ENCODE results near the gene OR5K3. TPM values are rescaled to one million over a fixed set of nuclear protein-coding genes. Genes with fewer than 3 reads are reported as not detected.
"Not testable (repeated sequence)": the region's sequence is repeated elsewhere in the genome, so short reads cannot be mapped to it uniquely, and the experiment has no call there.

Gene OR5K3
- total RNA-seq, 2 donors from 2014 or later = not detected

DNA sequence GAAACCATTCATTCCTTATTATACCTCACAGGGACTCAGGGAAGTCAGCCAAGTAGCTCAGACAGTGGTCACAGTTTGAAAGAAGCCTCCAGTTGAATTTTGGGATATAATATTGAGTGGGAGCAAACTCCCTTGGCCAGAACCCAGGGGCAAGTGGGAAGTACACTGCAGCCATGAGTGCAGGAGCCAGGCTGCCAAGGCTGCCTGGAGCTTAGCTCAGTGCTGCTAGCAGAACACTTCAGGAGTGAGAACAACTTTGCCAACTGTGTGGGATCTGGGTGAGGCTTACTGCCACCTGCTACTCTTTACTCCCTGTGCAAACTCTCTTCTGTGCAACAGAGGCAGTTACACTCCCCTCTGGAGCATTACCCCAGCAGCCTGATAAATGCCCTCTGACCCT, 4.6 kb downstream of the OR5K3 start:
- H3K27ac Mint-ChIP-seq = no peak overlapping the region
- Histone ChIP-seq H3K4me1 (ENCODE audit: control insufficient read depth, insufficient read depth, low read length) (no peaks in the 10 kb centered on the region), H3K9ac (ENCODE audit: extremely low read depth, low read length, poor library complexity, severe bottlenecking) (no peak overlapping the region), H3K4me3 (ENCODE audit: low read length) (no peak overlapping the region), H3K27ac (ENCODE audit: low read depth, low read length) (no peak overlapping the region), H3K9me3 (ENCODE audit: control insufficient read depth, low read length) (peaks cover 19% of the 10 kb centered on the region), H3K27me3 (ENCODE audit: control insufficient read depth, insufficient read depth, low read length, poor library complexity, severe bottlenecking) (no peaks in the 10 kb centered on the region), H3K36me3 (ENCODE audit: control insufficient read depth, insufficient read depth, low read length) (no peaks in the 10 kb centered on the region)
- no peaks in the 10 kb centered on the region for H3K27me3 Mint-ChIP-seq (ENCODE audit: insufficient read depth)
- H3K4me1 Mint-ChIP-seq = no peaks in the 10 kb centered on the region
- no peak overlapping the region for H3K4me3 Mint-ChIP-seq
- H3K36me3 Mint-ChIP-seq (ENCODE audit: low read depth) = peaks cover 2% of the 10 kb centered on the region
- TF ChIP-seq, protein P1, sequence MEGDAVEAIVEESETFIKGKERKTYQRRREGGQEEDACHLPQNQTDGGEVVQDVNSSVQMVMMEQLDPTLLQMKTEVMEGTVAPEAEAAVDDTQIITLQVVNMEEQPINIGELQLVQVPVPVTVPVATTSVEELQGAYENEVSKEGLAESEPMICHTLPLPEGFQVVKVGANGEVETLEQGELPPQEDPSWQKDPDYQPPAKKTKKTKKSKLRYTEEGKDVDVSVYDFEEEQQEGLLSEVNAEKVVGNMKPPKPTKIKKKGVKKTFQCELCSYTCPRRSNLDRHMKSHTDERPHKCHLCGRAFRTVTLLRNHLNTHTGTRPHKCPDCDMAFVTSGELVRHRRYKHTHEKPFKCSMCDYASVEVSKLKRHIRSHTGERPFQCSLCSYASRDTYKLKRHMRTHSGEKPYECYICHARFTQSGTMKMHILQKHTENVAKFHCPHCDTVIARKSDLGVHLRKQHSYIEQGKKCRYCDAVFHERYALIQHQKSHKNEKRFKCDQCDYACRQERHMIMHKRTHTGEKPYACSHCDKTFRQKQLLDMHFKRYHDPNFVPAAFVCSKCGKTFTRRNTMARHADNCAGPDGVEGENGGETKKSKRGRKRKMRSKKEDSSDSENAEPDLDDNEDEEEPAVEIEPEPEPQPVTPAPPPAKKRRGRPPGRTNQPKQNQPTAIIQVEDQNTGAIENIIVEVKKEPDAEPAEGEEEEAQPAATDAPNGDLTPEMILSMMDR (conservative IDR thresholded peaks at IDR 0.05) = no peak
- H3K9me3 Mint-ChIP-seq = peaks cover 30% of the 10 kb centered on the region
- no peak for DNase-seq

DNA sequence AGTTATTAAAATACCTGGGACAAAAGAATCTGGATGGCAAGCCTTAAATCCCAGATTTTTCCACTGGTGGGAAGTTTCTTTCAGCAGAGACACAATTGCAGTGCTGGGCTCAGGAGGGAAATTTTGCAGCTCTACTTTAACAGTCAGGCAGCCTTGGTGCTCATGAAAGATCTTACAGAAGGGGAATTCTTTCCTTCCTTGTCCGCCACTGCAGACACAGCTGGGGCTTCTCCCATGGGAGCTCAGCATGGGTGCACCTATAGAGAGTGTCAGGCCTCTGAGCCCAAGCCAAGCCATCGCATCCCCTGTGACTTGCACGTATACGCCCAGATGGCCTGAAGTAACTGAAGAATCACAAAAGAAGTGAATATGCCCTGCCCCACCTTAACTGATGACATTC, 6.0 kb downstream of the OR5K3 start:
- H3K36me3 ChIP-seq (ENCODE audit: control insufficient read depth, insufficient read depth, low read length); H3K9ac ChIP-seq (ENCODE audit: extremely low read depth, low read length, poor library complexity, severe bottlenecking); H3K4me1 ChIP-seq (ENCODE audit: control insufficient read depth, insufficient read depth, low read length); H3K36me3 Mint-ChIP-seq (ENCODE audit: low read depth); H3K27me3 Mint-ChIP-seq (ENCODE audit: insufficient read depth); H3K27ac Mint-ChIP-seq; H3K27me3 ChIP-seq (ENCODE audit: control insufficient read depth, insufficient read depth, low read length, poor library complexity, severe bottlenecking); H3K27ac ChIP-seq (ENCODE audit: low read depth, low read length); H3K4me3 ChIP-seq (ENCODE audit: low read length); H3K4me1 Mint-ChIP-seq; H3K4me3 Mint-ChIP-seq: not testable (repeated sequence)
- H3K9me3 ChIP-seq (ENCODE audit: control insufficient read depth, low read length) = peaks cover 19% of the 10 kb centered on the region
- WGBS, 2 experiments (ENCODE audit: insufficient coverage in 1 of 2, insufficient read length in 1 of 2) = 89% methylated on average over 3 of the region's 4 CpGs; no CpG with 5 or more reads in 1 of the 2 experiments
- peak; percentile 55 for DNase-seq
- H3K9me3 Mint-ChIP-seq = peaks cover 32% of the 10 kb centered on the region

DNA sequence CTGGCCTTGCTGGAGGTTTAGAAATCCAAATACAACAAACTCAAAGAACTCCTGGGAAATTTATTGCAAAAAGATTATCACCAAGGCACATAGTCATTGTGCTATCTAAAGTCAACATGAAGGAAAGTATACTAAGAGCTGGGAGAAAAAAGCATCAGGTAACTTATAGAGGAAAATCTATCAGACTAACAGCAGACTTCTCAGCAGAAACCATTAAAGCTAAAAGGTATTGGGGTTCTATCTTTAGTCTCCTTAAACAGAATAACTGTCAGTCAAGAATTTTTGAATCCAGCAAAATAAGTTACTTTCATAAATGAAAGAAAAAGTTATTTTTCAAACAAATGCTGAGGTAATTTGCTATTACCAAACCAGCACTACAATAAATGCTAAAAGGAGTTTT, 8.0 kb downstream of the OR5K3 start:
- Histone ChIP-seq H3K4me1 (ENCODE audit: control insufficient read depth, insufficient read depth, low read length) (no peaks in the 10 kb centered on the region), H3K9ac (ENCODE audit: extremely low read depth, low read length, poor library complexity, severe bottlenecking) (no peak overlapping the region), H3K27ac (ENCODE audit: low read depth, low read length) (no peak overlapping the region), H3K9me3 (ENCODE audit: control insufficient read depth, low read length) (peaks cover 25% of the 10 kb centered on the region), H3K4me3 (ENCODE audit: low read length) (no peak overlapping the region), H3K36me3 (ENCODE audit: control insufficient read depth, insufficient read depth, low read length) (no peaks in the 10 kb centered on the region), H3K27me3 (ENCODE audit: control insufficient read depth, insufficient read depth, low read length, poor library complexity, severe bottlenecking) (no peaks in the 10 kb centered on the region)
- Mint-ChIP-seq H3K36me3 (ENCODE audit: low read depth) (peaks cover 2% of the 10 kb centered on the region), H3K27me3 (ENCODE audit: insufficient read depth) (no peaks in the 10 kb centered on the region), H3K4me3 (no peak overlapping the region), H3K4me1 (no peaks in the 10 kb centered on the region), H3K27ac (no peak overlapping the region), H3K9me3 (peaks cover 42% of the 10 kb centered on the region)
- no peak for DNase-seq
- TF ChIP-seq, protein P1 (conservative IDR thresholded peaks at IDR 0.05) = no peak

DNA sequence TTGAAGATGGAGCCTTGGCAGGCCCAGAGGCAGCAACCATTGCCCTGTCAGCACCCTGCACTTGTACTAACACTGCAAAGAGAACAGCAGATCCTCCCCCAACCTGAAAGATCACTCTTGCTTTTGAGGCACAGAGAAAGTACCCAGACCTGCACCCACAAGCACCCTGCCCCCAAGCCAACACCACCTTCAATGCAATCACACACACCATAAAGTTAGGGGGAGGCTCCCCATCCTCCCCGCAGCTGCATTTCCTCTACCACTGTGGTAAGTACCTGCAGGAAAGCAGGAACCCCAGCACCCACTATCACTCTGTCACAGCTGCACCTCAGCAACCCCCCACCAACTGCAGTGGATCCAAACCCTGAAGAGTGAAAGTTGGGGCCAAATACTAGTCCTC, 12.0 kb downstream of the OR5K3 start:
- Mint-ChIP-seq H3K4me3 (no peak overlapping the region), H3K9me3 (peaks cover 76% of the 10 kb centered on the region), H3K4me1 (no peaks in the 10 kb centered on the region), H3K27ac (no peak overlapping the region), H3K27me3 (ENCODE audit: insufficient read depth) (no peaks in the 10 kb centered on the region), H3K36me3 (ENCODE audit: low read depth) (peaks cover 4% of the 10 kb centered on the region)
- H3K36me3 ChIP-seq (ENCODE audit: control insufficient read depth, insufficient read depth, low read length) = no peaks in the 10 kb centered on the region
- H3K9me3 ChIP-seq (ENCODE audit: control insufficient read depth, low read length) = peaks cover 35% of the 10 kb centered on the region
- H3K27ac ChIP-seq (ENCODE audit: low read depth, low read length) = no peak overlapping the region
- TF ChIP-seq, protein P1 (conservative IDR thresholded peaks at IDR 0.05) = no peak
- no peak overlapping the region for H3K9ac ChIP-seq (ENCODE audit: extremely low read depth, low read length, poor library complexity, severe bottlenecking)
- no peaks in the 10 kb centered on the region for H3K27me3 ChIP-seq (ENCODE audit: control insufficient read depth, insufficient read depth, low read length, poor library complexity, severe bottlenecking)
- no peak for DNase-seq
- no peaks in the 10 kb centered on the region for H3K4me1 ChIP-seq (ENCODE audit: control insufficient read depth, insufficient read depth, low read length)
- WGBS, 2 experiments (ENCODE audit: insufficient coverage in 1 of 2, insufficient read length in 1 of 2) = 91% methylated on average over 1 of the region's 1 CpG; no CpG with 5 or more reads in 1 of the 2 experiments
- H3K4me3 ChIP-seq (ENCODE audit: low read length) = no peak overlapping the region
